Breast epithelium (tissue), 4 donors: ENCODE data around the gene CHN2. TPM values are rescaled to one million over a fixed set of nuclear protein-coding genes. Genes with fewer than 3 reads are reported as not detected.

ENCODE experiments used
- DNase-seq, 2 donors: peaks; one replicate each; pipeline ENCODE4 v3.0.0-alpha.2; 2019; ENCODE audit warnings: low spot score in 2 of 2
- H3K27ac ChIP-seq, 2 donors: fragments of 200-600 bp; sonication (generic) in 1 of 2; one replicate each; pipeline ENCODE4 v1.5.1; 2016 to 2019; ENCODE audit warnings: mild to moderate bottlenecking in 1 of 2
- H3K27me3 ChIP-seq, 2 donors: fragments of 200-600 bp; sonication (generic) in 1 of 2; one replicate each; pipeline versions ENCODE4 v1.5.1 to v1.6.0; 2017 to 2019; ENCODE audit warnings: control low read depth in 1 of 2, mild to moderate bottlenecking in 1 of 2
- H3K36me3 ChIP-seq: fragments of 200-600 bp; one replicate; pipeline ENCODE4 v1.5.1; 2019
- H3K4me1 ChIP-seq, 2 donors: fragments of 200-600 bp; sonication (generic); one replicate each; pipeline ENCODE4 v1.5.1; 2016 to 2019; ENCODE audit warnings: control low read depth in 1 of 2
- H3K4me3 ChIP-seq, 3 donors: fragments of 200-600 bp; sonication (generic); 1 replicate in 2 of 3; 2 replicates in 1 of 3; pipeline ENCODE4 v1.5.1; 2016 to 2019; ENCODE audit warnings: mild to moderate bottlenecking in 3 of 3, moderate library complexity in 2 of 3
- H3K9me3 ChIP-seq, 2 donors: fragments of 200-600 bp; sonication (generic) in 1 of 2; one replicate each; pipeline ENCODE4 v1.5.1; 2016 to 2019; ENCODE audit warnings: control low read depth in 1 of 2
- POLR2A ChIP-seq: fragments of 450-650 bp; IDR thresholded peaks from one replicate; pipeline ENCODE4 v1.6.1; 2016; ENCODE audit warnings: antibody characterized with exemption, mild to moderate bottlenecking, moderate library complexity
- POLR2AphosphoS5 ChIP-seq, 3 donors: sonication (generic); formaldehyde crosslinking; IDR thresholded peaks; one replicate each; pipeline ENCODE4 v1.6.1; 2017; ENCODE audit warnings: antibody characterized with exemption in 3 of 3
- intact Hi-C: fragments of 100-400 bp; cut with DNase I; formaldehyde crosslinking; loops from one replicate; pipeline ENCODE4 v1.15.1; 2023; ENCODE audit warnings: low total_unique reads
- total RNA-seq, 3 donors: library from RNA; depleted of rRNA; stranded (reverse); fragments of >200 nt; gene quantifications; one replicate each; pipeline ENCODE4 v1.1.0, GENCODE V29; 2016
- TF ChIP-seq, protein P1 (sequence below), 3 donors: fragments of 450-650 bp; IDR thresholded peaks; one replicate each; pipeline ENCODE4 v1.5.1; 2016 to 2017; ENCODE audit warnings: antibody characterized with exemption in 3 of 3, mild to moderate bottlenecking in 3 of 3, moderate library complexity in 3 of 3

CHN2 gene
- total RNA-seq, 3 donors from 2014 or later, result 6.3 to 17.1 (median 7.9) TPM

DNA sequence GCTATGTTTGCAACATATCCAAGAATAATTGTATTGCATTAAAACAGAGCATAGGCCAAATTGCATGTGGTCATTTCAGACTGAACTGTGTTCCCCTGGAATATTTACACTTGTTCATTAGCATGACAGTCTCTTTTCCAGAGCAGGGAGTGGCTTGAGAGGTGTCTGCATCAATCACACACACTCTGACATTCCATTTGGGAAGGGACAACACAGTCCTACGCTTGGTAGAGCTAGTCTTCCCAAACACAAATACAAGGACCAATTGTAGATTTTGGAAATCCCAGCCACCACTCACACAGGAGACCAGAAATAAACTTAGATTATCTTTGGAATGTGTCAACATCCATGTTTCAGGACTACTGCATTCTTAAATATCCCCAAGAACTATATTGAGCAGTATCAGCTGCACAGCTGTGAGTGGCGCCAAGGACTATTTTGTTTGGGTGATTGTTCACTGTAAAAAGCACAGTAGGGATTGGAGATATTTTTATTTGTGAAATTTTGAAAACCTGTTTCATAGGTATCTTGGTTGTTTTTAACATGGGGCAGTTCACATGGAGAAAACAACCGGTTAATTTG lies 275.5 kb downstream of the CHN2 start:
- H3K36me3 ChIP-seq, result no peaks in the 10 kb centered on the region
- TF ChIP-seq, protein P1, sequence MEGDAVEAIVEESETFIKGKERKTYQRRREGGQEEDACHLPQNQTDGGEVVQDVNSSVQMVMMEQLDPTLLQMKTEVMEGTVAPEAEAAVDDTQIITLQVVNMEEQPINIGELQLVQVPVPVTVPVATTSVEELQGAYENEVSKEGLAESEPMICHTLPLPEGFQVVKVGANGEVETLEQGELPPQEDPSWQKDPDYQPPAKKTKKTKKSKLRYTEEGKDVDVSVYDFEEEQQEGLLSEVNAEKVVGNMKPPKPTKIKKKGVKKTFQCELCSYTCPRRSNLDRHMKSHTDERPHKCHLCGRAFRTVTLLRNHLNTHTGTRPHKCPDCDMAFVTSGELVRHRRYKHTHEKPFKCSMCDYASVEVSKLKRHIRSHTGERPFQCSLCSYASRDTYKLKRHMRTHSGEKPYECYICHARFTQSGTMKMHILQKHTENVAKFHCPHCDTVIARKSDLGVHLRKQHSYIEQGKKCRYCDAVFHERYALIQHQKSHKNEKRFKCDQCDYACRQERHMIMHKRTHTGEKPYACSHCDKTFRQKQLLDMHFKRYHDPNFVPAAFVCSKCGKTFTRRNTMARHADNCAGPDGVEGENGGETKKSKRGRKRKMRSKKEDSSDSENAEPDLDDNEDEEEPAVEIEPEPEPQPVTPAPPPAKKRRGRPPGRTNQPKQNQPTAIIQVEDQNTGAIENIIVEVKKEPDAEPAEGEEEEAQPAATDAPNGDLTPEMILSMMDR (IDR thresholded peaks at IDR 0.05), result no peak
- TF ChIP-seq POLR2A, result no peak
- TF ChIP-seq POLR2AphosphoS5 (IDR thresholded peaks at IDR 0.05), result no peak
- intact Hi-C loops, result no loop called here
- H3K4me1 ChIP-seq, result no peaks in the 10 kb centered on the region
- no peaks in the 10 kb centered on the region for H3K9me3 ChIP-seq
- no peaks in the 10 kb centered on the region for H3K27me3 ChIP-seq
- DNase-seq, result no peak
- H3K27ac ChIP-seq, result no peak overlapping the region
- H3K4me3 ChIP-seq, result no peak overlapping the region

DNA sequence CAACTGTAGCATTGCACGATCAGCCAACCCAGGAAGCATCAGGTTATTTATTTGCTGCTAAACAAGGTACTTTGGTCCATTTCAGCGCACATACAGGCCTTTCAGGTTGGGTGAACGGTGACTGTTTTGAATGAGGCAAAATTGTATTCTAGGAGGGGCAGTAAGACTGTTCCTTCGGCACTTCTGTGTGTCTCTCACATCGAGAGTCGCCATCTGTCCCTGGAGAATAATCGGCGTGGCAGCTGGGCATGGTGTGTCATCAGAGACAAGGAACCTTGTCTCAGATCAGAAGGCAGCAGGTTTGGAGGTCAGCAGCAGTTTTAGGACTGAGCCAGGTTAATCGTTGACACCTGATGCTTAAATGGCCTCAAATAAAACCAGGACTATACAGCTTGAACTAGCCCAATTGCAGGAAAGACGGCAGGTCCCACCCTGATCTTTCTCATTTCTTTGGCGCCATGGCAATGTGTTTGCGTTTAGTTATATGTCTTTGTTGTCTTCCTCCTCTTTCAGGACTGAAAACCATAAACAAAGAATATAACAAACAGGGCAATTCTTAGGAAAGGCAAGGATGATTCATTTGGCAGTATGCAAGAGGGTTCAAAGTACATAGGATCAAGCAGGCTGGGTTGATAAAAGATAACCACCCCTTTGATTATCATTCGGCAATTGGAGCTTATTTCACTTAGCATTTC lies 277.0 kb downstream of the CHN2 start:
- intact Hi-C loops, result no loop called here
- no peak overlapping the region for H3K4me3 ChIP-seq
- no peaks in the 10 kb centered on the region for H3K4me1 ChIP-seq
- H3K27me3 ChIP-seq, result no peaks in the 10 kb centered on the region
- no peak overlapping the region for H3K27ac ChIP-seq
- no peak for DNase-seq
- no peaks in the 10 kb centered on the region for H3K36me3 ChIP-seq
- no peaks in the 10 kb centered on the region for H3K9me3 ChIP-seq
- no peak for TF ChIP-seq POLR2AphosphoS5 (IDR thresholded peaks at IDR 0.05)
- no peak for TF ChIP-seq POLR2A
- TF ChIP-seq, protein P1 (IDR thresholded peaks at IDR 0.05), result no peak

- intact Hi-C loops, result no loop called here
- Histone ChIP-seq H3K36me3 (no peaks in the 10 kb centered on the region), H3K4me1 (no peaks in the 10 kb centered on the region), H3K9me3 (no peaks in the 10 kb centered on the region), H3K27me3 (no peaks in the 10 kb centered on the region), H3K4me3 (no peak overlapping the region), H3K27ac (no peak overlapping the region)
- TF ChIP-seq, protein P1 (IDR thresholded peaks at IDR 0.05), result no peak
- DNase-seq, result no peak
Observed at GRCh38 chr7:29476916-29477315, 282.3 kb downstream of the CHN2 start.

DNA sequence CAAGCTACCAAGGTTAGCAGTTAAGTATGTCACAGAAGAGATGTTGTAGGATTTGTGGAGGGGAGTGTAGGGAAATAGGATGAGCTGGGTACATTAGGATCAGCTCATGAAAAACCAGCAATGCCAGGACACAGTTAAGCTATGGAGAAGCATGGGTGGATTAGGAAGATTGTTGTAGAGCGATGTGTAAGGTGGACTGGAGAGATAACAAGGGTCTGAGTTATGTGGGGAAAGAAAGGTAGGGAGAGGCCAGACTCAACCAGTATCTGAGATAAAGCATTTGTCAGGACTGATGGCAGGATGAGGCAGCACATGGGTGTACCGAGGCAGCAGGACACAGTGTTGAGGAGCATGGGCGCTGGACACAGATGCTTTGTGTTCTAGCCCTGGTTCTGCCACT lies 283.7 kb downstream of the CHN2 start:
- no peaks in the 10 kb centered on the region for H3K9me3 ChIP-seq
- H3K36me3 ChIP-seq, result no peaks in the 10 kb centered on the region
- intact Hi-C loops, result no loop called here
- no peak for DNase-seq
- no peak overlapping the region for H3K4me3 ChIP-seq
- no peak overlapping the region for H3K27ac ChIP-seq
- H3K4me1 ChIP-seq, result no peaks in the 10 kb centered on the region
- H3K27me3 ChIP-seq, result no peaks in the 10 kb centered on the region
- TF ChIP-seq POLR2A (no peak), POLR2AphosphoS5 (IDR thresholded peaks at IDR 0.05) (no peak)
- TF ChIP-seq, protein P1 (IDR thresholded peaks at IDR 0.05), result no peak

- no peaks in the 10 kb centered on the region for H3K4me1 ChIP-seq
- intact Hi-C loops, result no loop called here
Observed at GRCh38 chr7:29478687-29479240, 284.2 kb downstream of the CHN2 start.

More at GRCh38 chr7:29478687-29479240, 284.2 kb downstream of the CHN2 start:
- DNase-seq, result no peak
- Histone ChIP-seq H3K9me3 (no peaks in the 10 kb centered on the region), H3K27me3 (no peaks in the 10 kb centered on the region), H3K4me3 (no peak overlapping the region), H3K27ac (no peak overlapping the region), H3K36me3 (no peaks in the 10 kb centered on the region)
- TF ChIP-seq POLR2AphosphoS5 (IDR thresholded peaks at IDR 0.05), result no peak
- TF ChIP-seq, protein P1 (IDR thresholded peaks at IDR 0.05), result no peak
- no peak for TF ChIP-seq POLR2A
